C1 segment of cervical spinal cord (tissue), 14 donors: Measurements from ENCODE around the gene LY6G5C.

Experiments
- DNase-seq, 14 donors: peaks; one replicate each; lab custom pipeline; 2025; lab: John Stamatoyannopoulos, UW

Gene LY6G5C, protein sequence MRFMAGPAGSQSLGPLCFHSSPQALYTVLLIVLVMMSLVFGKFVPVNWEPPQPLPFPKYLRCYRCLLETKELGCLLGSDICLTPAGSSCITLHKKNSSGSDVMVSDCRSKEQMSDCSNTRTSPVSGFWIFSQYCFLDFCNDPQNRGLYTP

DNA sequence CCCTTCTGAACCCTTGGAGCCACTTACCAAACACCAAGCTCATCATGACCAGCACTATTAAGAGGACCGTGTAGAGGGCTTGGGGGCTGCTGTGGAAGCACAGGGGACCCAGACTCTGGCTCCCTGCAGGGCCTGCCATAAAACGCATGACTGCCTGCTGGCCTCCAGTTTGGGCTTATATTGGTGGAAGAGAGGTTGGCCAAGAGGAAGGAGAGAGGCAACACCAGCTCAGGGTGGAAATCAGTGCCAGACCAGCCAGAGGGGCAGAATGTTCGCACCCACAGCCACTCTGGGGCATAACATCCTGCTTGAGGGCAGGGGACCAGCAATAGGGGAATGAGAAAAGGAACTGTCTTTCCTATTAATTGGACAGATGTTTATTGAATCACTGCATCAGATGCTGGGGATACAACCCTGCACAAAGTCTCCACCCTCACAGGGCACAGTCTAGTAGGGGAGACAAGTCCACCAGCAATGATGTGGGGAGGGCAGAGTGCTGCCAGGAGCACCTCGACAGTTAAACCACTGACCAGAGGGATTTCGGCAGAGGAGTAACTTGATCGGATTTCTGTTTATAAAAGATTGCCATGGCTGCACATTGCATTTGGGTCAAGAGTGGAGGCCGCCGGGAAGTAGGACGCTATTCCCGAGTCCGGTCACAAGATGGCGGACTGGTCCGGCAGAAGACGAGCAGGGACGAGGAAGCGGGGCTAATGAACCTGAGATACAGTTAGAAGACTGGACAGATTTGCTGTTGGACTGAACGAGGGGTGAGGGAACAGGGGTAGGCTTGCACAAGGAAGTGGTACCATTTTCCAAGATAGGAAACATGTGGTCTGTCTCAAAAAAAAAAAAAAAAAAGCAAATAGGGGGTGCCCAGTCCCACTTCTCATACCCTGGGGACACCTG is at the start of gene LY6G5C:
Gene LY6G5C (minus strand): TSS at position 842 of the 909 bp plus-strand sequence. CDS start 694 bp downstream, at position 148.
- DNase-seq = peak; percentile 6 to 77 (median 58)

DNA sequence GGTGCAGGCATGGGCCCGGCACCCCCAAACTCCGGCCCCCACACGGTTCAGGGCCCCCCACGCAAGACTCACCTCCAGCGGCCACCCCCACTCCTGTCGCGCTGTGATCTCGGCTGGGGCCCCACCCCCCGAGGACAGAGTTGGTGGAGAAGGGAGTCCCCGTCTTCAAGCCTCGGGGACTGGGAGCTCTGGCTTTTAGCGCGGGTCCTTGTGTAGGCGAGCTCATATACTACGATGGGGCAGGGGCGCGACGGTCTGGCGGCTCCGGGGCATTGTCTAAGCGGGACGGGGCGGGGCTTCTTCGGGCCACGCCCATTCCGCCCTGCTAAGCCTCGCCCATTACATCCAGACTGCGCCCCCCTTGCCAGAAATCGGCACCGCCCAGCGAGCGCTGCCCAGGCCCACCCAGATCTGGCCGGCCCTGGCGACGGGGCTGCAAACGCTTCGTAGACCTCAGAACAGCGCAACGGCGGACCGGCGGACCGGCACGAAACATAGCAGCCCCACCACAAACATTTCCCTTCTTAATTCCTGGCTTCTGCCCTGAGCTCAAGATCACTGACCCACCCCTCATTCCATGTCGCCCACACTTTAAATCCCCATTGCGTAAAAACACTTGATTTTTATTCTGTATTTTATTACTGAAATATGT is 49.2 kb upstream of the LY6G5C start:
- DNase-seq = peak in 12 of 14 donors; percentile 25 to 82 (median 74)

DNA sequence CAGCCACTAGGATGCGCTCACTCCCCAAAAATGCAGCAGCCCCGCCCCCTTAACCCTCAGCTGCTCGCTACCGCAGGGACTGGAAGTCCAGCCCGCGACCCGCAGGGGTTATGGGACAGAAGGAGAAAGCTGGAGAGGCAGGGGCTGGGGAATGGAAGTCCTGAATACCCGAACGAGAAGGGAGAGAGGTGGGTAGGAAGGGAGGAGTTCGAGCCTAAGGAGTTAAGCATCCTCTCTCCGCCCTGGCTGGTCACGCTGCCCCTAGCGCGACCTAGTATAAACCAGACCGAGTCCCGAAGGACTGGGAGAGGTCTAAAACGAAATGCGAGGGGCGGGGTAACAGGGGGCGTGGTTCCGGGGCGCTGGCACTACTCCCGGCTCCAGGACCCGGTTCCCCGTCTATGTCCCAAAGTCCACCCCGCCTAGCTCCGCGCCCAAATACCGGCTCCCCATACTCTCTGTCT is 48.7 kb upstream of the LY6G5C start:
- DNase-seq = peak; percentile 50 to 93 (median 83)

GRCh38 chr6:31728767-31729514 is 48.1 kb upstream of the LY6G5C start, which contains the start of gene DDAH2:
TSS of gene DDAH2 (minus strand) at chr6:31729299. CDS start at chr6:31729161, 138 bp downstream.
- DNase-seq = peak in 3 of 14 donors; percentile 10 to 71 (median 46)

DNA sequence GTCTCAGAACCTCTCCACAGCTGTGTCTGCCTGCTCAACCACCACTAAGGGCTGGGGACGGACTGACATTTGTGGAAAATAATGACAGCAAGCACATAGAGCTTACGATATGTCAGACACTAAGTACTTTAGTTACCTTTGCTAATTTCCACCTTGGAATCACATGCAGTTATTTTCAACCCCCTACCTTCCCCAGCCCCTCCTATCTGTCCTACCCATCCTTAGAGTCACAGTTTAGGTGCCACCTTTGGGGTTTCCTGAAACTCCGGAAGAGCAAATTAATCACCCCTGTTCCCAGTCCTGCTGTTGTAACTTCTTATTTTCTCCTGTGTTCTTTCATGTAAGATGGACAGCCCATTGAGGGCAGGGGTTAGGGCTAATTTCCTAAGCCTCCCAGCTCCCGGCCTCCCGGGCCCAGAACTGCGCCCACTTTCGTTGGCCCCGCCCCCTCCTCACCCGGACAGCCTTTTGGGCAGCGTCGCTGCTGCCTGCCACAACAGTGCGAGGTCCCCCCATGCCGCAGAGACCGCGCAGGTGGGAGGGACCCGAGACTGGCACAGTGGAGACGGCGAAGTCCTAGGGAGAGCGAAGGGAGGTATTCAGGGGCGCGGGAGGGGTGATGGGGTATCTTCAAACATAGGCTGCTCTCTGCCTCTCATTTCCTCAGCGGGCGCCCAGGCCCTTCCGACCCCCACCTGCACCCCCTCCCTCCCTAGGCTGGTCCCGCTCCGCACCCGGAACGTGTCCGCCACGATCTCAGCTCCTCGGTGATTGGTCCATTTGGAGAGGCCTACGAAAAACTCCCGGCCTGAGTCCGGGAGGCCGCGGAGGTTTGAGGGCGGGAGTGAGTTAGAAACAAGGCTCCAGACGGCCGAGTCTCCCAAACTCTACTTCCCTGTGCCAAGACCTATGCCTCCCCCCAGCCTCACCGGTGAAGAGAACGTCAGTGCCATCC is 47.1 kb upstream of the LY6G5C start:
- no peak for DNase-seq

- DNase-seq = peak in 5 of 14 donors; percentile 15 to 49 (median 24)
Observed at GRCh38 chr6:31727034-31727716, 46.3 kb upstream of the LY6G5C start.

DNA sequence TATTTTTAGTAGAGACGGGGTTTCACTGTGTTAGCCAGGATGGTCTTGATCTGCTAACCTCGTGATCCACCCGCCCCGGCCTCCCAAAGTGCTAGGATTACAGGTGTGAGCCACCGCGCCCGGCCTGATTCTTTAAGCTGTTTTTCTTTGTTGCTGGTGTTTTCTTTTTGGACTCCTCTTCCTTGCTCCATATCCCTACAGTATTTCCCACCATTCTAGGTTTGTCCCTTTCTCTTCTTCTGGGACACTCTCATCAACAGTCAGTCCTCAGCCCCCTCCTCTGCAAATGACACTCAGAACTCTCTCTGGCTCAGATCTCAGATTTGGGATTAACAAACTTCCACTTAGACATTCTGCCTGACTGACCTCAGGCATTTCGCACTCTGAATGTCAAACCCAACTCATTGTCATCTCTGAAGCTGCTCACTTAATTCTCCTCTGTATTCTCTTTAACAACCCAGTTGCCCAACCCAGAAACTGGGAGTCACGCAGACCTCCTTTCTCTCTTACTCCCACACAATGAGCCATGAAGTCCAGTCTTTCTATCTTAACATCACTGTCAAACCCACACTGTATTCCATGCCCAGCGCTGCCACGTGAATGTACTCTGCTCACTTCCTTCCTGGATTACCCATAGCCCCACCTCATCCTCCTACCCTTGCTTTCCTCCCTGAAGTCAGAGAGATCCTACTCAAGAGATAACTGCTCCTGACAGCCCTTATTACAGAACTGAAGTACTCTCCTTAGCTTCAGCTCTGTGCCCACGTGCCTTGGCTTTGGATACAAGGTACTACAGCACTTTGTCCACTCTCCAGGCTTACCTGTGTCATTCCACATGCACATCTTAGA is 44.9 kb upstream of the LY6G5C start:
- DNase-seq = peak in 1 of 14 donors; percentile 15

GRCh38 chr6:31723980-31724691 is 43.3 kb upstream of the LY6G5C start:
- no peak for DNase-seq

- DNase-seq = no peak
Observed at GRCh38 chr6:31723245-31723979, 42.5 kb upstream of the LY6G5C start, which contains the start of gene MPIG6B. TSS of gene MPIG6B (plus strand) at chr6:31723373. CDS start at chr6:31723384, 11 bp downstream.

GRCh38 chr6:31722173-31722572 is 41.3 kb upstream of the LY6G5C start:
- no peak for DNase-seq

DNA sequence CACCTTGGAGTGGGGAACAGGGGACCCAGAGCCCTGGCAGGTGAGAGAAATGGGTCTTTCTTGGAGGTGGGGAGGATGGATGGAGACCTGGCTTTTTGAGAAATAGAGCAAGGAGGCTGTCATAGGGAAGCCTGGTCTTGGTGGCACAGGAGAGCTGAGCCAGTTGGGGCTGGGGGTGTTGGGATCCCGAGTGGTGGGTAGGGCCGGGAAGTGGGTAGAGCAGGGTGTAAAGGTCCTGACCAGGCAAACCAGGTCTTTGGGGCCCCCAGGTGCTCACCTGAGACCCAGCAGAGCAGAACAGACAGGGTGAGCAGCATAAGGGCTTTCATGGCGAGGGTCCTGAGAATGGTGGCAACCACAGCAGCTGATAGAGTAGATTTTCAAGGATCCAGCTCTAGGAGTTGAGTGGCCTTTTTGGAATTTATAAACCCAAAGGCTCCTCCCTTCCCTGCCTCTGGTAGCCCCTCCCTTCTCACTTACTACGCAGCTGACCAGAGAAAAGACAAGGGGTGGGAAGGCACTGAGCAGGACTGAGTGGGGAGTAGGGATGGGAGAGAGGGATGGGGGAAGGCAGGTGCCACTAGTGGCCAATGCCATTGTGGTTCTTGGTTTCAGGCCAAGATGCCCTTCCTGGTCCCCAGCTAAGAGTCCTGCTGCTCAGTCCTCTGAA is 40.6 kb upstream of the LY6G5C start, which contains the start of gene LY6G6C:
Gene LY6G6C (minus strand): TSS at position 396 of the 670 bp plus-strand sequence. CDS start 67 bp downstream, at position 329.
- DNase-seq = no peak

DNA sequence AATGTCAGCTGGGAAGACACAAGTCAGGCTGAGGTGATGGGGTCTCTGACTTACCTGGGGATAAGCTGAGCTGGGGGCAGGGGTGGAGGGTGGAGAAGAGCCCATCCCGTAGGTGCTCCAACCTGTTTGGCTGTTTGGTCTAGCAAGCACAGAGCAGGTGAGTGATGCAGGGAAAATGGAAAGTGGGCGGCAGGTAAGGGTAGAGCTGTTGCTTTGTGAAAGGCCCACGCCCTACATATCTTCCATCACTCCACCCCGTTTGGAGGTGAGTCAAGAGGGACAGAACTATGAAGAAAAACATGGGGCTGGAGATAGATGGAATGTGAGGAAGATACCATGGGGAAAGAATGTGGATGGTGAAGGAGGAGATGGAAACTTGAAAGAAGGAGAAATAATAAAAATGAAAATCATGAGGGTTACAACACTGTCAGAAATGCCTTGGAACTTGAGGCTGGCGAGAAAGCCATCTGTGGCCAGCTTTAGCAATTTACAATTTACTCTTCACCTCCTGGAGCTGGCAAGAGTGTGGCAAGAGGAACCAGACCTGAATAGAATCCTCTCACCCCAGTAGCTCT is 39.4 kb upstream of the LY6G5C start:
- no peak for DNase-seq

- DNase-seq = no peak
Observed at GRCh38 chr6:31719001-31719400, 38.1 kb upstream of the LY6G5C start.

DNA sequence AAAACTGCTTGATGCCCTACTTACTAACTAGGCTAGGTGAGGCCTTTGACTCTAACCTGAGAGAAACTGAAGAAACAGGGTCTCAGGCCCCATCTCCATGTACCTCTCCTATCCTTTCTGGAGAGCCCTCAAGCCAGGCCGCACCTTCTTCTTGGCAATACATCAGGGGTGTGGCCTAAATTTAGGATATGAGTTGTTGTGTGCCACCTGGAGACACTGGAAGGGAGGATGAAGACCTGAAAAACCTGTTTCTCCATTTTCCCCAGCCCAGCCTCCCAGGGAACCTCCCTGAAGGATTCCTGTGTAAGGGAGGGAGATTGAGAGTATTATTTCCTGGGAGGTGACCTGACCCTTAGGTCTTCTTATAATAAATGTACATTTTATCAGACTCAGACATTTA is 37.4 kb upstream of the LY6G5C start:
- no peak for DNase-seq

- DNase-seq = no peak
Observed at GRCh38 chr6:31717499-31718222, 36.8 kb upstream of the LY6G5C start.
